SU-DHL-6 (cell line): ENCODE data around the gene POTEG.
"Not testable (repeated sequence)": the region's sequence is repeated elsewhere in the genome, so short reads cannot be mapped to it uniquely, and the experiment has no call there.

Source experiments
- H2AFZ ChIP-seq: fragments of 200-600 bp; sonication (generic); 2 replicates; pipeline ENCODE4 v1.6.1; 2014; ENCODE audit warnings: low read depth, mild to moderate bottlenecking, moderate library complexity, mixed read lengths, antibody characterized with exemption, low read length; ENCODE audit not compliant: severe bottlenecking
- H3F3A ChIP-seq: fragments of 200-600 bp; shearing (Covaris generic); 2 replicates; pipeline ENCODE4 v1.6.0; 2016; ENCODE audit warnings: antibody characterized with exemption, mild to moderate bottlenecking; ENCODE audit not compliant: insufficient read depth
- H3K27ac ChIP-seq: fragments of 200-600 bp; sonication (generic); 2 replicates; pipeline ENCODE4 v1.5.1; 2016; ENCODE audit warnings: low read depth, mild to moderate bottlenecking, low read length, moderate library complexity, mixed read lengths
- H3K27me3 ChIP-seq: fragments of 200-600 bp; sonication (generic), shearing (Covaris generic); 2 replicates; pipeline ENCODE4 v1.6.0; 2014; ENCODE audit warnings: mild to moderate bottlenecking, low read length
- H3K36me3 ChIP-seq: fragments of 200-600 bp; sonication (generic); 2 replicates; pipeline ENCODE4 v1.6.1; 2014; ENCODE audit warnings: mild to moderate bottlenecking, low read length, mixed read lengths
- H3K4me2 ChIP-seq: fragments of 300-600, 200-600 bp; shearing (Covaris generic), sonication (generic); 2 replicates; pipeline ENCODE4 v1.6.0; 2014; ENCODE audit warnings: low read length, low read depth, mild to moderate bottlenecking; ENCODE audit not compliant: poor library complexity, severe bottlenecking
- H3K4me3 ChIP-seq: fragments of 200-600 bp; sonication (generic); 2 replicates; pipeline ENCODE4 v1.5.1; 2014; ENCODE audit warnings: antibody characterized with exemption, low read length, mild to moderate bottlenecking, mixed read lengths; ENCODE audit not compliant: insufficient read depth, poor library complexity, severe bottlenecking
- H3K79me2 ChIP-seq: fragments of 200-600 bp; sonication (generic); 2 replicates; pipeline ENCODE4 v1.6.1; 2014; ENCODE audit warnings: mild to moderate bottlenecking, low read length, moderate library complexity; ENCODE audit not compliant: insufficient read depth
- H3K9ac ChIP-seq: fragments of 200-600 bp; sonication (generic); 2 replicates; pipeline ENCODE4 v1.7.0; 2014; ENCODE audit warnings: mild to moderate bottlenecking, low read length
- H3K9me2 ChIP-seq: fragments of 200-600 bp; sonication (generic); replicated peaks from 2 replicates; pipeline ENCODE4 v1.6.1; 2014; ENCODE audit warnings: low read length; ENCODE audit not compliant: insufficient read depth
- H3K9me3 ChIP-seq: fragments of 200-600 bp; sonication (generic); 2 replicates; pipeline ENCODE4 v1.6.1; 2014; ENCODE audit warnings: low read length, mixed read lengths; ENCODE audit not compliant: insufficient read depth
- H4K20me1 ChIP-seq: fragments of 200-600 bp; sonication (generic); 2 replicates; pipeline ENCODE4 v1.6.1; 2014; ENCODE audit warnings: low read depth, mild to moderate bottlenecking, antibody characterized with exemption, low read length, moderate library complexity, mixed read lengths

The POTEG gene

GRCh38 chr14:19388741-19389140 is 45.4 kb downstream of the POTEG start:
- not testable (repeated sequence) for H3K4me2 ChIP-seq, H3F3A ChIP-seq, H2AFZ ChIP-seq, H3K9me3 ChIP-seq, H3K79me2 ChIP-seq, H3K36me3 ChIP-seq, H4K20me1 ChIP-seq, H3K27ac ChIP-seq, H3K4me3 ChIP-seq, H3K27me3 ChIP-seq, H3K9me2 ChIP-seq, H3K9ac ChIP-seq

GRCh38 chr14:19386996-19387395 is 47.1 kb downstream of the POTEG start:
- H3F3A ChIP-seq, H3K4me3 ChIP-seq, H3K9me2 ChIP-seq, H2AFZ ChIP-seq, H3K9ac ChIP-seq, H3K79me2 ChIP-seq, H3K36me3 ChIP-seq, H3K9me3 ChIP-seq, H3K27me3 ChIP-seq, H4K20me1 ChIP-seq, H3K27ac ChIP-seq, H3K4me2 ChIP-seq: not testable (repeated sequence)

GRCh38 chr14:19386309-19386708 is 47.8 kb downstream of the POTEG start:
- not testable (repeated sequence) for H2AFZ ChIP-seq, H3K9ac ChIP-seq, H3K9me2 ChIP-seq, H3K27me3 ChIP-seq, H3F3A ChIP-seq, H3K79me2 ChIP-seq, H3K4me3 ChIP-seq, H3K4me2 ChIP-seq, H3K9me3 ChIP-seq, H3K27ac ChIP-seq, H3K36me3 ChIP-seq, H4K20me1 ChIP-seq

- H3K9ac ChIP-seq, H3K79me2 ChIP-seq, H3K9me3 ChIP-seq, H3K27ac ChIP-seq, H3K9me2 ChIP-seq, H3K36me3 ChIP-seq, H3K27me3 ChIP-seq, H4K20me1 ChIP-seq, H3F3A ChIP-seq, H3K4me2 ChIP-seq, H2AFZ ChIP-seq, H3K4me3 ChIP-seq: not testable (repeated sequence)
These were observed 49.9 kb downstream of the POTEG start for GRCh38 chr14:19384088-19384781.

- H3K9me2 ChIP-seq, H3K4me2 ChIP-seq, H3K9ac ChIP-seq, H3K79me2 ChIP-seq, H3F3A ChIP-seq, H2AFZ ChIP-seq, H3K36me3 ChIP-seq, H3K27ac ChIP-seq, H3K27me3 ChIP-seq, H3K9me3 ChIP-seq, H3K4me3 ChIP-seq, H4K20me1 ChIP-seq: not testable (repeated sequence)
These were observed 51.0 kb downstream of the POTEG start for GRCh38 chr14:19383008-19383584.

GRCh38 chr14:19380137-19380536 is 54.0 kb downstream of the POTEG start:
- not testable (repeated sequence) for H3K9me3 ChIP-seq, H4K20me1 ChIP-seq, H3K27ac ChIP-seq, H3F3A ChIP-seq, H3K4me2 ChIP-seq, H3K4me3 ChIP-seq, H3K36me3 ChIP-seq, H2AFZ ChIP-seq, H3K79me2 ChIP-seq, H3K9ac ChIP-seq, H3K27me3 ChIP-seq, H3K9me2 ChIP-seq

- not testable (repeated sequence) for H3F3A ChIP-seq, H3K79me2 ChIP-seq, H3K36me3 ChIP-seq, H3K27ac ChIP-seq, H2AFZ ChIP-seq, H3K9me3 ChIP-seq, H3K9me2 ChIP-seq, H4K20me1 ChIP-seq, H3K27me3 ChIP-seq, H3K4me3 ChIP-seq, H3K4me2 ChIP-seq, H3K9ac ChIP-seq
These were observed 59.7 kb downstream of the POTEG start for GRCh38 chr14:19374451-19374903.

- H3K36me3 ChIP-seq, H2AFZ ChIP-seq, H3F3A ChIP-seq, H4K20me1 ChIP-seq, H3K27me3 ChIP-seq, H3K27ac ChIP-seq, H3K9me2 ChIP-seq, H3K4me3 ChIP-seq, H3K4me2 ChIP-seq, H3K9ac ChIP-seq, H3K79me2 ChIP-seq, H3K9me3 ChIP-seq: not testable (repeated sequence)
These were observed 61.2 kb downstream of the POTEG start for GRCh38 chr14:19372813-19373500.
